SK-N-SH (cell line): Measurements from ENCODE around the gene FEZF1.

ENCODE experiments used
- EP300 ChIP-seq, 2 experiments: IDR thresholded peaks; 2 replicates each; pipeline versions ENCODE4 v1.4.0 to v1.6.1; 2012; ENCODE audit warnings: borderline replicate concordance in 1 of 2, low read depth in 1 of 2, low read length in 1 of 2
- EZH2phosphoT487 ChIP-seq: fragments of 200-600 bp; sonication (generic); IDR thresholded peaks from 2 replicates; pipeline ENCODE4 v1.6.1; 2017; ENCODE audit warnings: low read depth, mixed run types, mild to moderate bottlenecking, antibody characterized with exemption, moderate library complexity, borderline replicate concordance
- MEF2A ChIP-seq: IDR thresholded peaks from 2 replicates; pipeline ENCODE4 v1.4.0; 2012; ENCODE audit warnings: low read depth, borderline replicate concordance
- RCOR1 ChIP-seq: fragments of 150-350 bp; IDR thresholded peaks from 2 replicates; pipeline ENCODE4 v1.6.1; 2017; ENCODE audit warnings: antibody characterized with exemption, low read length
- TAF1 ChIP-seq: IDR thresholded peaks from 2 replicates; pipeline ENCODE4 v1.6.1; 2012; ENCODE audit warnings: low read depth, mild to moderate bottlenecking, low read length, moderate library complexity, borderline replicate concordance
- YY1 ChIP-seq: IDR thresholded peaks from 2 replicates; pipeline ENCODE4 v1.4.0; 2012; ENCODE audit warnings: low read depth, mild to moderate bottlenecking
- TF ChIP-seq, protein P1 (sequence below): IDR thresholded peaks from 2 replicates; pipeline ENCODE4; 2012
- TF ChIP-seq, protein P2 (sequence below): fragments of 200-600 bp; sonication (generic); IDR thresholded peaks from 2 replicates; pipeline ENCODE4 v1.6.1; 2017; ENCODE audit warnings: antibody characterized with exemption, mild to moderate bottlenecking, moderate library complexity
- TF ChIP-seq, protein P3 (sequence below): IDR thresholded peaks from 2 replicates; pipeline ENCODE4 v1.6.1; 2012; ENCODE audit warnings: mild to moderate bottlenecking, low read depth, low read length, moderate library complexity

DNA sequence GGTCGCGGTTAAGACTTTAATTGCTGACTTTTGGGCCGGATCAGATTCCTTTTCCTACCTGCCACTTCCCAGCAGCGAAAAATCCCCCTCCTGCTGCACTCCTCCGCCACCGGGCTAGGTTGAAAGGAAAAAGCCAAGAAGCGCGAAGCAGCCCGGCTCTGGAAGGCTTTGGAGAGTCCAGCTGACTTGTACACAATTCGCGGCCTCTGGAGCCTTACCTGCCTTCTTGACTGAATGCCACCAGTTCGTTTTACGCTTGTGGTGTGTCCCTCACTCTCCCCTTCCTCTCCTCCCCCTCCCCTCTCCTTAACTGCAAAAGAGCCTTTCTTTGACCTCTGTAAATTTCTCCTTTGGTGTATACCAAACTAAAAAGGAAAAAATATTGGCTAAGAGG is 2.7 kb upstream of the FEZF1 start:
- TF ChIP-seq, protein P1, sequence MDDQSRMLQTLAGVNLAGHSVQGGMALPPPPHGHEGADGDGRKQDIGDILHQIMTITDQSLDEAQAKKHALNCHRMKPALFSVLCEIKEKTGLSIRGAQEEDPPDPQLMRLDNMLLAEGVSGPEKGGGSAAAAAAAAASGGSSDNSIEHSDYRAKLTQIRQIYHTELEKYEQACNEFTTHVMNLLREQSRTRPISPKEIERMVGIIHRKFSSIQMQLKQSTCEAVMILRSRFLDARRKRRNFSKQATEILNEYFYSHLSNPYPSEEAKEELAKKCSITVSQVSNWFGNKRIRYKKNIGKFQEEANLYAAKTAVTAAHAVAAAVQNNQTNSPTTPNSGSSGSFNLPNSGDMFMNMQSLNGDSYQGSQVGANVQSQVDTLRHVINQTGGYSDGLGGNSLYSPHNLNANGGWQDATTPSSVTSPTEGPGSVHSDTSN: no peak
- TF ChIP-seq, protein P2, sequence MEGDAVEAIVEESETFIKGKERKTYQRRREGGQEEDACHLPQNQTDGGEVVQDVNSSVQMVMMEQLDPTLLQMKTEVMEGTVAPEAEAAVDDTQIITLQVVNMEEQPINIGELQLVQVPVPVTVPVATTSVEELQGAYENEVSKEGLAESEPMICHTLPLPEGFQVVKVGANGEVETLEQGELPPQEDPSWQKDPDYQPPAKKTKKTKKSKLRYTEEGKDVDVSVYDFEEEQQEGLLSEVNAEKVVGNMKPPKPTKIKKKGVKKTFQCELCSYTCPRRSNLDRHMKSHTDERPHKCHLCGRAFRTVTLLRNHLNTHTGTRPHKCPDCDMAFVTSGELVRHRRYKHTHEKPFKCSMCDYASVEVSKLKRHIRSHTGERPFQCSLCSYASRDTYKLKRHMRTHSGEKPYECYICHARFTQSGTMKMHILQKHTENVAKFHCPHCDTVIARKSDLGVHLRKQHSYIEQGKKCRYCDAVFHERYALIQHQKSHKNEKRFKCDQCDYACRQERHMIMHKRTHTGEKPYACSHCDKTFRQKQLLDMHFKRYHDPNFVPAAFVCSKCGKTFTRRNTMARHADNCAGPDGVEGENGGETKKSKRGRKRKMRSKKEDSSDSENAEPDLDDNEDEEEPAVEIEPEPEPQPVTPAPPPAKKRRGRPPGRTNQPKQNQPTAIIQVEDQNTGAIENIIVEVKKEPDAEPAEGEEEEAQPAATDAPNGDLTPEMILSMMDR: no peak
- TF ChIP-seq YY1 (no peak), TAF1 (no peak), EP300 (IDR thresholded peaks at IDR 0.05; ENCODE audit: borderline replicate concordance in 1 of 2, low read depth in 1 of 2, low read length in 1 of 2) (no peak), RCOR1 (no peak), EZH2phosphoT487 (no peak), MEF2A (no peak)
- TF ChIP-seq, protein P3, sequence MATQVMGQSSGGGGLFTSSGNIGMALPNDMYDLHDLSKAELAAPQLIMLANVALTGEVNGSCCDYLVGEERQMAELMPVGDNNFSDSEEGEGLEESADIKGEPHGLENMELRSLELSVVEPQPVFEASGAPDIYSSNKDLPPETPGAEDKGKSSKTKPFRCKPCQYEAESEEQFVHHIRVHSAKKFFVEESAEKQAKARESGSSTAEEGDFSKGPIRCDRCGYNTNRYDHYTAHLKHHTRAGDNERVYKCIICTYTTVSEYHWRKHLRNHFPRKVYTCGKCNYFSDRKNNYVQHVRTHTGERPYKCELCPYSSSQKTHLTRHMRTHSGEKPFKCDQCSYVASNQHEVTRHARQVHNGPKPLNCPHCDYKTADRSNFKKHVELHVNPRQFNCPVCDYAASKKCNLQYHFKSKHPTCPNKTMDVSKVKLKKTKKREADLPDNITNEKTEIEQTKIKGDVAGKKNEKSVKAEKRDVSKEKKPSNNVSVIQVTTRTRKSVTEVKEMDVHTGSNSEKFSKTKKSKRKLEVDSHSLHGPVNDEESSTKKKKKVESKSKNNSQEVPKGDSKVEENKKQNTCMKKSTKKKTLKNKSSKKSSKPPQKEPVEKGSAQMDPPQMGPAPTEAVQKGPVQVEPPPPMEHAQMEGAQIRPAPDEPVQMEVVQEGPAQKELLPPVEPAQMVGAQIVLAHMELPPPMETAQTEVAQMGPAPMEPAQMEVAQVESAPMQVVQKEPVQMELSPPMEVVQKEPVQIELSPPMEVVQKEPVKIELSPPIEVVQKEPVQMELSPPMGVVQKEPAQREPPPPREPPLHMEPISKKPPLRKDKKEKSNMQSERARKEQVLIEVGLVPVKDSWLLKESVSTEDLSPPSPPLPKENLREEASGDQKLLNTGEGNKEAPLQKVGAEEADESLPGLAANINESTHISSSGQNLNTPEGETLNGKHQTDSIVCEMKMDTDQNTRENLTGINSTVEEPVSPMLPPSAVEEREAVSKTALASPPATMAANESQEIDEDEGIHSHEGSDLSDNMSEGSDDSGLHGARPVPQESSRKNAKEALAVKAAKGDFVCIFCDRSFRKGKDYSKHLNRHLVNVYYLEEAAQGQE: no peak
